Stimulated activated CD8-positive, alpha-beta memory T cell treated with anti-CD3 and anti-CD28 coated beads, Interleukin-15, amount 100 ng/mL, for 48 hours (primary cell): Measurements from ENCODE around the gene NAPSA.

Experiments used
- DNase-seq, 2 donors: peaks; one replicate each; pipeline ENCODE4 v3.0.0-alpha.2; 2020; ENCODE audit warnings: low read depth in 2 of 2

The NAPSA gene

GRCh38 chr19:50315773-50316448 is 49.5 kb downstream of the NAPSA start:
- no peak for DNase-seq

GRCh38 chr19:50314724-50315708 is 50.4 kb downstream of the NAPSA start:
- DNase-seq = no peak

- DNase-seq = no peak
These were observed 51.5 kb downstream of the NAPSA start for GRCh38 chr19:50313812-50314536.

GRCh38 chr19:50312967-50313811 is 52.2 kb downstream of the NAPSA start:
- no peak for DNase-seq

- DNase-seq = no peak
These were observed 53.5 kb downstream of the NAPSA start for GRCh38 chr19:50311723-50312635.

- DNase-seq = no peak
These were observed 54.5 kb downstream of the NAPSA start for GRCh38 chr19:50310759-50311465.

GRCh38 chr19:50309396-50310125 is 55.9 kb downstream of the NAPSA start:
- DNase-seq = no peak

GRCh38 chr19:50308991-50309390 is 56.4 kb downstream of the NAPSA start:
- no peak for DNase-seq
